ENCODE measurements around the gene DDTL. TPM values are rescaled to one million over a fixed set of nuclear protein-coding genes. Genes with fewer than 3 reads are reported as not detected.
"Not testable (repeated sequence)": the region's sequence is repeated elsewhere in the genome, so short reads cannot be mapped to it uniquely, and the experiment has no call there.

The DDTL gene
- total RNA-seq, 1 donor, result 3.0 TPM

- DNase-seq (ENCODE audit: low read depth); H3K4me3 ChIP-seq (ENCODE audit: low read depth, low read length): not testable (repeated sequence)
Measured at GRCh38 chr22:23952794-23953405, 13.8 kb upstream of the DDTL start.

GRCh38 chr22:23953485-23953884, 13.2 kb upstream of the DDTL start:
- H3K4me3 ChIP-seq (ENCODE audit: low read depth, low read length); DNase-seq (ENCODE audit: low read depth): not testable (repeated sequence)

GRCh38 chr22:23954193-23954990, 12.3 kb upstream of the DDTL start:
- not testable (repeated sequence) for DNase-seq (ENCODE audit: low read depth); H3K4me3 ChIP-seq (ENCODE audit: low read depth, low read length)

GRCh38 chr22:23954991-23955305, 11.7 kb upstream of the DDTL start:
- DNase-seq (ENCODE audit: low read depth); H3K4me3 ChIP-seq (ENCODE audit: low read depth, low read length): not testable (repeated sequence)

GRCh38 chr22:23955886-23956285, 10.8 kb upstream of the DDTL start:
- DNase-seq (ENCODE audit: low read depth), result not testable (repeated sequence)

GRCh38 chr22:23956301-23956900, 10.3 kb upstream of the DDTL start:
- peak; percentile 60 for DNase-seq (ENCODE audit: low read depth)
- peak; percentile 72 for TF ChIP-seq CTCF (IDR thresholded peaks at IDR 0.05; ENCODE audit: insufficient read depth, low read depth, low read length)
- H3K4me3 ChIP-seq (ENCODE audit: low read depth, low read length), result not testable (repeated sequence)

More at GRCh38 chr22:23955886-23956285, 10.8 kb upstream of the DDTL start:
- not testable (repeated sequence) for H3K4me3 ChIP-seq (ENCODE audit: low read depth, low read length)

- H3K4me3 ChIP-seq (ENCODE audit: low read depth, low read length); DNase-seq (ENCODE audit: low read depth): not testable (repeated sequence)
Measured at GRCh38 chr22:23961084-23961771, 5.5 kb upstream of the DDTL start, which contains the start of gene GSTT2B. Gene GSTT2B (minus strand): TSS chr22:23961195. CDS start chr22:23961131, 64 bp downstream.

GRCh38 chr22:23966094-23966493, 594 bp upstream of the DDTL start:
- H3K4me3 ChIP-seq (ENCODE audit: low read depth, low read length); DNase-seq (ENCODE audit: low read depth): not testable (repeated sequence)

- TF ChIP-seq CTCF (IDR thresholded peaks at IDR 0.05; ENCODE audit: insufficient read depth, low read depth, low read length), result no peak
- DNase-seq (ENCODE audit: low read depth), result no peak
- no peak overlapping the region for H3K4me3 ChIP-seq (ENCODE audit: low read depth, low read length)
Measured at GRCh38 chr22:23969071-23969470, 2.4 kb downstream of the DDTL start.

GRCh38 chr22:23970201-23970641, 3.5 kb downstream of the DDTL start:
- no peak overlapping the region for H3K4me3 ChIP-seq (ENCODE audit: low read depth, low read length)
- no peak for DNase-seq (ENCODE audit: low read depth)
- no peak for TF ChIP-seq CTCF (IDR thresholded peaks at IDR 0.05; ENCODE audit: insufficient read depth, low read depth, low read length)

Measured in fibroblast of villous mesenchyme (primary cell).